ENCODE measurements around the gene ZNF25. TPM values are rescaled to one million over a fixed set of nuclear protein-coding genes. Genes with fewer than 3 reads are reported as not detected.

Gene ZNF25
- total and polyA plus RNA-seq, 9 of the 15 experiments (the other 6 are each of a cell fraction or from before 2014, with no cell fraction given): 0.62 to 2.3 (median 1.6) TPM

DNA sequence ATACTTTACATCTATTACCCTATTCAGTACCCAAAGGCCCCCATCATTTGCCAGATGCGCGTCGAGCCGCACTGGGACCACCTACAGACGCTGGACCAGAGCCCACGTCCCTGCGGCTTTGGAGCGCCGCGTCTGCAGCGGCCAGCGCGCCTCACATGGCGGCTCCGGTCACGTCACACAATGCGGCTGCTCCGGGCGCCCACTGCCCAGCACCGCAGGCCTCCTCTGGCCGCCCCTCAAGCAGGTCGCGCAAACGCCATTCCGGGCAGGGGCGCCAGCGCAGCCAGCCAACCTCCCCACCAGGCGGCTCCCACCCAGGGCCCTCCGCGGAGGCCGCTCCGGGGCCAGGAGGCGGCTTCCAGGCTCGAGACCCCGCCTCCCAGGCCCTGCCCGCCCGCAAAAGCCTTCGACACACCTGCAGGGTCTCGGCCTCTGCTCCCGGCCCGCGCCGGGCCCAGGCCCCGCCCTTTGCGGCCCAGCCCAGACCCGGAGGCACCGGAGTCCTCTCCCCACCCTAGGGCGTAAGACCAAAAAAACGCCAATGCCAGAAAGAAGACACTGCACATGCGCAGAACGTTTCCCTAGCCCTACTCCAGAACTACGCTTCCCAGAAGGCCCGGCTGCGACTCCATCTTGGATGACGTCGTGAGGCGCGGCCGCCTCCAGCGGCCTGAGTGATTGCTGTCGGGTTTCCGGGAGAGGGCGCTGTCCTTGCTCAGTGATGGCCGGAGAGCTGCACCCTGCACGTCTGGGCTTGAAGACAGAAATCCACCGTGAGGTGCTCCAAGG, at the start of gene ZNF25 (continued):
- TF ChIP-seq RAD21 (CRISPR knock-in tag; conservative IDR thresholded peaks at IDR 0.05 in 1 of 2, IDR thresholded peaks at IDR 0.05 in 1 of 2): peak; percentile 45 to 70; a peak in 3 of 4 replicates
- TF ChIP-seq STAT6 (CRISPR knock-in tag; IDR thresholded peaks at IDR 0.05): no peak
- TF ChIP-seq, protein P1, sequence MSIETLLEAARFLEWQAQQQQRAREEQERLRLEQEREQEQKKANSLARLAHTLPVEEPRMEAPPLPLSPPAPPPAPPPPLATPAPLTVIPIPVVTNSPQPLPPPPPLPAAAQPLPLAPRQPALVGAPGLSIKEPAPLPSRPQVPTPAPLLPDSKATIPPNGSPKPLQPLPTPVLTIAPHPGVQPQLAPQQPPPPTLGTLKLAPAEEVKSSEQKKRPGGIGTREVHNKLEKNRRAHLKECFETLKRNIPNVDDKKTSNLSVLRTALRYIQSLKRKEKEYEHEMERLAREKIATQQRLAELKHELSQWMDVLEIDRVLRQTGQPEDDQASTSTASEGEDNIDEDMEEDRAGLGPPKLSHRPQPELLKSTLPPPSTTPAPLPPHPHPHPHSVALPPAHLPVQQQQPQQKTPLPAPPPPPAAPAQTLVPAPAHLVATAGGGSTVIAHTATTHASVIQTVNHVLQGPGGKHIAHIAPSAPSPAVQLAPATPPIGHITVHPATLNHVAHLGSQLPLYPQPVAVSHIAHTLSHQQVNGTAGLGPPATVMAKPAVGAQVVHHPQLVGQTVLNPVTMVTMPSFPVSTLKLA (conservative IDR thresholded peaks at IDR 0.05): peak in 1 of 2 experiments; percentile 56; a peak in 2 of 4 replicates
- peak; percentile 27; the same call in 1 of the 2 replicates for TF ChIP-seq ATF1 (CRISPR knock-in tag; IDR thresholded peaks at IDR 0.05)
- peak; percentile 97 for TF ChIP-seq ATF1 (tag; IDR thresholded peaks at IDR 0.05)
- TF ChIP-seq CHD4 (IDR thresholded peaks at IDR 0.05; ENCODE audit: insufficient read depth, insufficient replicate concordance, low read depth, low read length, poor library complexity, severe bottlenecking): no peak
- TF ChIP-seq ZNF384 (IDR thresholded peaks at IDR 0.05; ENCODE audit: low read depth, low read length): peak; percentile 95
- TF ChIP-seq CSDE1 (IDR thresholded peaks at IDR 0.05): no peak
- TF ChIP-seq SMC3 (conservative IDR thresholded peaks at IDR 0.05; ENCODE audit: insufficient read depth, low read depth, low read length): peak; percentile 65
- TF ChIP-seq ZKSCAN1 (IDR thresholded peaks at IDR 0.05; ENCODE audit: low read depth, low read length): no peak
- peak; percentile 92 for TF ChIP-seq XRCC5 (IDR thresholded peaks at IDR 0.05; ENCODE audit: low read depth, low read length)
- 0 out of 2 replicates have a peak, but pooled peaks have one; percentile 28 for TF ChIP-seq THAP12 (CRISPR knock-in tag; IDR thresholded peaks at IDR 0.05)
- no peak for TF ChIP-seq ZNF699 (CRISPR knock-in tag; IDR thresholded peaks at IDR 0.05; ENCODE audit: insufficient replicate concordance)
- peak; percentile 98 for TF ChIP-seq HCFC1 (IDR thresholded peaks at IDR 0.05; ENCODE audit: low read depth, low read length)
- no peak for TF ChIP-seq ZNF134 (CRISPR knock-in tag; conservative IDR thresholded peaks at IDR 0.05)
- peak; percentile 35; the same call in 1 of the 2 replicates for TF ChIP-seq PML (IDR thresholded peaks at IDR 0.05; ENCODE audit: low read length)
- no peak for TF ChIP-seq MEF2D (tag; conservative IDR thresholded peaks at IDR 0.05; ENCODE audit: low read depth)
- TF ChIP-seq SIN3B (IDR thresholded peaks at IDR 0.05; ENCODE audit: low read depth): no peak

All from K562 (cell line).